Loucy (cell line): ENCODE results near the gene NNAT.
A peak's percentile ranks its signal among the peaks of the same experiment; 100 is the strongest.

Source experiments
- H2AFZ ChIP-seq: fragments of 200-600 bp; sonication (generic); 2 replicates; pipeline ENCODE4 v1.6.0; 2016; ENCODE audit warnings: antibody characterized with exemption, mild to moderate bottlenecking, low read length, moderate library complexity
- H3F3A ChIP-seq: fragments of 200-600 bp; 2 replicates; pipeline ENCODE4 v1.6.0; 2016; ENCODE audit warnings: antibody characterized with exemption, low read depth, mild to moderate bottlenecking
- H3K27me3 ChIP-seq: fragments of 200-600 bp; sonication (generic); 2 replicates; pipeline ENCODE4 v1.6.1; 2014; ENCODE audit warnings: low read length, mild to moderate bottlenecking; ENCODE audit not compliant: insufficient read depth, poor library complexity, severe bottlenecking
- H3K36me3 ChIP-seq: fragments of 200-600 bp; sonication (generic); 2 replicates; pipeline ENCODE4 v1.6.1; 2016; ENCODE audit warnings: low read length; ENCODE audit not compliant: insufficient read depth
- H3K4me1 ChIP-seq: fragments of 200-600 bp; sonication (generic); 2 replicates; pipeline ENCODE4 v1.5.1; 2014; ENCODE audit warnings: low read length, mild to moderate bottlenecking; ENCODE audit not compliant: insufficient read depth, poor library complexity, severe bottlenecking
- H3K4me2 ChIP-seq: fragments of 200-600 bp; sonication (generic); 2 replicates; pipeline ENCODE4 v1.6.0; 2014; ENCODE audit warnings: antibody characterized with exemption, low read length, low read depth, mild to moderate bottlenecking; ENCODE audit not compliant: poor library complexity, severe bottlenecking
- H3K4me3 ChIP-seq: fragments of 200-600 bp; sonication (generic); 2 replicates; pipeline ENCODE4 v1.5.1; 2014; ENCODE audit warnings: low read length, mild to moderate bottlenecking, mixed read lengths; ENCODE audit not compliant: poor library complexity, severe bottlenecking
- H3K79me2 ChIP-seq: fragments of 200-600 bp; sonication (generic); 2 replicates; pipeline ENCODE4 v1.6.1; 2014; ENCODE audit warnings: low read length; ENCODE audit not compliant: insufficient read depth
- H3K9ac ChIP-seq: fragments of 200-600 bp; sonication (generic); 2 replicates; pipeline ENCODE4 v1.6.0; 2014; ENCODE audit warnings: mild to moderate bottlenecking, low read depth, low read length, moderate library complexity; ENCODE audit not compliant: poor library complexity, severe bottlenecking
- H3K9me2 ChIP-seq: fragments of 200-600 bp; sonication (generic); replicated peaks from 2 replicates; pipeline ENCODE4 v1.6.1; 2016; ENCODE audit warnings: low read depth, low read length, mixed read lengths
- H3K9me3 ChIP-seq: fragments of 200-600 bp; sonication (generic); 2 replicates; pipeline ENCODE4 v1.6.1; 2014; ENCODE audit warnings: mild to moderate bottlenecking, antibody characterized with exemption, low read length, low read depth; ENCODE audit not compliant: insufficient read depth
- H4K20me1 ChIP-seq: fragments of 200-600 bp; sonication (generic); 2 replicates; pipeline ENCODE4 v1.6.0; 2014; ENCODE audit warnings: antibody characterized with exemption, low read length, mild to moderate bottlenecking; ENCODE audit not compliant: insufficient read depth, poor library complexity, severe bottlenecking
- EZH2phosphoT487 ChIP-seq: fragments of 200-600 bp; IDR thresholded peaks from 2 replicates; pipeline ENCODE4 v1.6.1; 2018; ENCODE audit warnings: antibody characterized with exemption, mild to moderate bottlenecking, moderate library complexity, borderline replicate concordance
- TF ChIP-seq, protein P1 (sequence below): fragments of 200-600 bp; sonication (generic); conservative IDR thresholded peaks from 2 replicates; pipeline ENCODE4 v1.5.1; 2014; ENCODE audit warnings: mild to moderate bottlenecking, antibody characterized with exemption, low read length

NNAT gene

DNA sequence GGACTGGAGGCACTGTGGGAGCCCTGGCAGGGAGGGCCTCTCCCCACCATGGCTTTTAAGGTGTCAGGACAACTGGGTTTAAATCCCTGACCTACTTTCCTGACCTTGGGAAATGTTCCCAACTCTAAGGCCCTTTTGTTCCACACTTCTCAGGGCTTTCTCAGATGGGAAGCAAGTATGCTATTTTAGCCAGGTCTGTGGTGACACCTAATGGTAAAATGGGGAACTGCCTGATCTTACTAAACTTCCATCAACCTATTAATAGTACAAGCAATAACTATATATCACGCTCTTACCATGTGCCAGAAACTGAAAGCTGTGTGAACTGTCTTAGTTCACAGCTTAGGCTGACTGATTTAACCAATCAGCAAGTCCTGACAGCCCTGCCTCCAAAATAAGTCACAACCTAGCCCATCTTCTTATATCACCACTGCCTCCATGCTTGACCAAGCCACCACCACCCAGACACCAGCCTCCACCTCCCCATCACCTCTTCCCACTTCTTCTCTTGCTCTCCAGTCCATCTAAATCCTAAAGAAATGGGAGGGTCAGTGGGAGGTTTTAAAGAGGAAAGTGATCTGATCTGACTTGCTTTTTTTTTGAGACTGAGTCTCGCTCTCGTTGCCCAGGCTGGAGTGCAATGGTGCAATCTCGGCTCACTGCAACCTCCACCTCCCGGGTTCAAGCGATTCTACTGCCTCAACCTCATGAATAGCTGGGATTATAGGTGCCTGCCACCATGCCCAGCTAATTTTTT, 13.5 kb downstream of the NNAT start:
- Histone ChIP-seq H3F3A (no peaks in the 10 kb centered on the region), H2AFZ (peak overlapping the region; percentile 73), H3K4me1 (peaks cover 25% of the 10 kb centered on the region), H3K27me3 (no peaks in the 10 kb centered on the region), H3K4me2 (peak overlapping the region; percentile 33), H3K9me2 (no peaks in the 10 kb centered on the region), H3K79me2 (no peaks in the 10 kb centered on the region), H3K4me3 (no peak overlapping the region), H3K36me3 (no peaks in the 10 kb centered on the region), H3K9me3 (no peaks in the 10 kb centered on the region), H3K9ac (no peak overlapping the region), H4K20me1 (no peaks in the 10 kb centered on the region)
- TF ChIP-seq, protein P1, sequence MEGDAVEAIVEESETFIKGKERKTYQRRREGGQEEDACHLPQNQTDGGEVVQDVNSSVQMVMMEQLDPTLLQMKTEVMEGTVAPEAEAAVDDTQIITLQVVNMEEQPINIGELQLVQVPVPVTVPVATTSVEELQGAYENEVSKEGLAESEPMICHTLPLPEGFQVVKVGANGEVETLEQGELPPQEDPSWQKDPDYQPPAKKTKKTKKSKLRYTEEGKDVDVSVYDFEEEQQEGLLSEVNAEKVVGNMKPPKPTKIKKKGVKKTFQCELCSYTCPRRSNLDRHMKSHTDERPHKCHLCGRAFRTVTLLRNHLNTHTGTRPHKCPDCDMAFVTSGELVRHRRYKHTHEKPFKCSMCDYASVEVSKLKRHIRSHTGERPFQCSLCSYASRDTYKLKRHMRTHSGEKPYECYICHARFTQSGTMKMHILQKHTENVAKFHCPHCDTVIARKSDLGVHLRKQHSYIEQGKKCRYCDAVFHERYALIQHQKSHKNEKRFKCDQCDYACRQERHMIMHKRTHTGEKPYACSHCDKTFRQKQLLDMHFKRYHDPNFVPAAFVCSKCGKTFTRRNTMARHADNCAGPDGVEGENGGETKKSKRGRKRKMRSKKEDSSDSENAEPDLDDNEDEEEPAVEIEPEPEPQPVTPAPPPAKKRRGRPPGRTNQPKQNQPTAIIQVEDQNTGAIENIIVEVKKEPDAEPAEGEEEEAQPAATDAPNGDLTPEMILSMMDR: peak; percentile 86
- TF ChIP-seq EZH2phosphoT487: no peak

DNA sequence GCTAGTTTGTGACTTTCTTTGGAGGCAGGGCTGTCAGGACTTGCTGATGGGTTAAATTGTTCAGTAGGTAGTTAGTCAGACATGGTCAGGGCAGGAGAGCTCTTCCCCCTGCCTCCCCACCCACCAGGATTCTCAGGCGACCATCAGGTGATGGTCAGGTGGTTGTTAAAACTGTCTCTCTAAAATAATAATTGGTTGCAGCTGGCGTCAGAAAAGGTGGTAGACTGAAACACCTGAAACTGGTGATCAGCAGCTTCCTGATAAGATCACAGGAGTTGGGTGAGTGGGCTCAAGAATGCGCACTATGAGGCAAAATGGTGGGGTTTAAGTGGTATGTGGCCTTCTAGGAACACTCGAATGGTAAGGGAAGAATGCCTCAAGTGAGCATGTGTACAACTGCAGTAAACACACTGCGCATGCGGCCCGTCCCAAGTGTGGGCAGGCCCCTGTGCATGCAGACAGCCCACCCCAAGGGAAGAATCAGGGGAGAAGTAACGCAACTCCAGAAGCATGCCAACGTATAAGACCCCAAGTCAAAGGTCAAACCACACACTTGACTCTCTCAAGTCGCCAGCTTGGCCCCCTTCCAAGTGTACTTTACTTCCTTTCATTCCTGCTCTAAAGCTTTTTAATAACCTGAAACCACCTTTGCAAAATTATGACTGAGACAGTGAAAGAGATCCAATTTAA, 14.5 kb downstream of the NNAT start:
- Histone ChIP-seq H3K9me2 (no peaks in the 10 kb centered on the region), H3K36me3 (no peaks in the 10 kb centered on the region), H3K27me3 (no peaks in the 10 kb centered on the region), H3K79me2 (no peaks in the 10 kb centered on the region), H3K9me3 (no peaks in the 10 kb centered on the region), H3K4me3 (no peak overlapping the region), H2AFZ (no peak overlapping the region), H3K4me1 (peaks cover 31% of the 10 kb centered on the region), H3K4me2 (no peak overlapping the region), H3F3A (no peaks in the 10 kb centered on the region), H3K9ac (no peak overlapping the region), H4K20me1 (no peaks in the 10 kb centered on the region)
- TF ChIP-seq, protein P1: no peak
- no peak for TF ChIP-seq EZH2phosphoT487

DNA sequence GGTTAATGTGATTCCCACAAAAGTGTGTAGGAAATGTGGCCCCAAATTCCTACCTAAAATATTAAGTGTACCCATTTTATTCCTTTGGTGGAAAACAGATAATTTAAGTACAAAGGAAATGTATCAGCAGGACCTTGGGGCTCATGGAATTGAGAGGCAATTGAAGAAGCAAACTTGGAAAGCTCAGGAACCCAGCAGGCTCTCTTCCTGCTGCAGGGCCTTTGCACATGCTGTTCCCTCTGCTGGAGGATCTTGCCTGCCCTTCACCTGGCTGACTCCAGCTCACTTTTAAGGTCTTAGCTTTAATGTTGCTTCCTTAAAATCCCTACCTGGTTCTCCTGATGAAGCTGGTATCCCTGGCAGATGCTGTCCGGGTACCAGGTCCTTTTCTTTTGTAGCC, 16.5 kb downstream of the NNAT start:
- no peak overlapping the region for H3K4me2 ChIP-seq
- H3K27me3 ChIP-seq: no peaks in the 10 kb centered on the region
- no peaks in the 10 kb centered on the region for H3K9me3 ChIP-seq
- TF ChIP-seq, protein P1: no peak
- no peak for TF ChIP-seq EZH2phosphoT487
- H4K20me1 ChIP-seq: no peaks in the 10 kb centered on the region
- H3K9me2 ChIP-seq: no peaks in the 10 kb centered on the region
- no peak overlapping the region for H3K9ac ChIP-seq
- no peaks in the 10 kb centered on the region for H3K79me2 ChIP-seq
- H3K4me1 ChIP-seq: peaks cover 48% of the 10 kb centered on the region
- H3K36me3 ChIP-seq: no peaks in the 10 kb centered on the region
- H2AFZ ChIP-seq: no peak overlapping the region
- H3K4me3 ChIP-seq: no peak overlapping the region
- no peaks in the 10 kb centered on the region for H3F3A ChIP-seq
